HG03196 (cell line): ENCODE measurements around the gene NR5A1.

Experiments used
- ATAC-seq: cut with Tn5 transposase; IDR thresholded peaks from one replicate; pipeline ENCODE4 v1.9.1; 2021; ENCODE audit not compliant: unreplicated experiment

Gene NR5A1

DNA sequence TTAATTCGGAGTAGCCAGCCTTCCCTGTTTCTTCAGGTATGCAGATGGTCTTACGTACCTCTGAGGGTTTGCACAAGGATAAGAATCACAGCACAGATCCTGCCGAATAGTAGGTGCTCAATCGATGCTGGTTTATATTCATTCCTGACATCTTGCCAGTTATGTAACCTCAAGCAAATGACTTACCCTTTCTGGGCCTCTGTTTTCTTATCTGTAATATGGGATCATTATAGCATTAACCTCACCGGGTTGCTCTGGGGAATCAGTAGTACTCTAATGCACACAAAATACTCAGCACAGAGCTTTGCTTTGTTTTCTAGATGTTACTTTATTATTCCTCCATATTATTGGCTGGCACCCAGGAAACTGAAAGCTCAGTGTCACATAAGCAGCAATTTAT is 7.7 kb upstream of the NR5A1 start:
- no peak for ATAC-seq

DNA sequence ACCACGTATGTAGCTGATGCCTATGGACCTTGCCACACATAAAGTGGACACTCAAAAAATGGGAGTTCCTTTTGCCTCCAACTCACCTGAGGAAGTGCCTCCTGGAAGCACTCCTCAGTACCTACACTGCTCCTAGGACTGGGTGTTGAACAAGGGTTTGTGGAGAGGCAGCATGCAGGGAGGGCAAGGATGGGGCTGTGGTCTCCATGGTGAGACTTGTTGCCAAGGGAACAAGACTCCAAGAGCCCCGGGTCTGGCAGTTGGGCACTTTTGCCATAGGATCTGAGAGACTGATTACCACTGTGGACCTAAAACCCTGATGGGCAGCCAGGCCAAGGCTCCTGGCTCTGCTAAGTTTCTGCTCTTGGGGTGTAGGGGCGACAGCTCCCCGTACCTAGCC is 6.9 kb upstream of the NR5A1 start:
- no peak for ATAC-seq

DNA sequence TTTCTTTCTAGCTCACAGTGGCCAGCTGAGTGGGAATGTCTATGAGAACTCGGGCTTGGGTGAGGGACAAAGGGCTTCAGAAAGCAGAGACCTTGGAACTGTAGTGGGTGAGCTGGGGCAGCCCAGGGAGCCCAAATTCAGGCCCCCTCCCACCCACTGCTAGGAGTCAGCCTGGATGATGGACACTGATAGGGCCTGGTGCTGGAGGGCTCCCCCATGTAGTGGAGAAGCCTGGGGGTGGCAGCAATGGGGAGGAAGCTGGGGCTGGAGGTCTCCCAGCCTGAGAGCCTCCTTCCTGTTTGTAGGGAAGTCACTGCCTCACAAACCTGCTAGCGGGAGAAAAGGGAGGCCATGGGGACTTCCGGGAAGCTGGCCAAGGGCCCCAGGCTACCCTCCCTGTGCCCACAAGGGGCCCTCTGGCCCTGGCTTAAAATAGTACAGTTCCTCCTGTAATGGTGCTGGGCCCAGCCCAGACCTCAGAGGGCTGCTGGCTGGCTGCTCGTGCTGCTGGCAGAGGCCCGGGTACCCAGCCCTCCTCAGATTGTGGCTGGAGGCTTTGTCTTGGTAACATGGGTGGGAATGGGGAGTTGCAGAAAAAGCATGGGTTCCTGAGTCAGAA is 6.3 kb upstream of the NR5A1 start:
- ATAC-seq = no peak

DNA sequence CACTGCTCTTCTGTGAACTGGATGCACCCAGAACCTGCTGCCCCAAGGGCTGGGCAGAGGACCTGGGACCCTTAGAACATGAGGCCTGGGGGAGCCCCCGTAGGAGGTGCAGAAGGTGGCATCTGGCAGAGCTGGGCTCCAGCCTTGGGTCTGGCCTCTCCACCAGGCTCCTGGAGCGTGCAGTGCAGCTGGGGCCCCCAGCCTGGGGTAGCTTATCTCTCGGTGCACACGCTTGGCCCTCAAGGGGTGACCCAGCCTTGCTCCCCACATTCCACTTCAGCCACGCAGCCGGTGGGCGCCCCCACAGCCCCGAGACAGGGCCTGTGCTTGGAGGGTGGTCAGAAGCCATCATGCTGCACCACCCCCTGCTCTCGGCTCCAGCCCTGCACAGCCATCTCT is 5.6 kb upstream of the NR5A1 start:
- ATAC-seq = no peak

DNA sequence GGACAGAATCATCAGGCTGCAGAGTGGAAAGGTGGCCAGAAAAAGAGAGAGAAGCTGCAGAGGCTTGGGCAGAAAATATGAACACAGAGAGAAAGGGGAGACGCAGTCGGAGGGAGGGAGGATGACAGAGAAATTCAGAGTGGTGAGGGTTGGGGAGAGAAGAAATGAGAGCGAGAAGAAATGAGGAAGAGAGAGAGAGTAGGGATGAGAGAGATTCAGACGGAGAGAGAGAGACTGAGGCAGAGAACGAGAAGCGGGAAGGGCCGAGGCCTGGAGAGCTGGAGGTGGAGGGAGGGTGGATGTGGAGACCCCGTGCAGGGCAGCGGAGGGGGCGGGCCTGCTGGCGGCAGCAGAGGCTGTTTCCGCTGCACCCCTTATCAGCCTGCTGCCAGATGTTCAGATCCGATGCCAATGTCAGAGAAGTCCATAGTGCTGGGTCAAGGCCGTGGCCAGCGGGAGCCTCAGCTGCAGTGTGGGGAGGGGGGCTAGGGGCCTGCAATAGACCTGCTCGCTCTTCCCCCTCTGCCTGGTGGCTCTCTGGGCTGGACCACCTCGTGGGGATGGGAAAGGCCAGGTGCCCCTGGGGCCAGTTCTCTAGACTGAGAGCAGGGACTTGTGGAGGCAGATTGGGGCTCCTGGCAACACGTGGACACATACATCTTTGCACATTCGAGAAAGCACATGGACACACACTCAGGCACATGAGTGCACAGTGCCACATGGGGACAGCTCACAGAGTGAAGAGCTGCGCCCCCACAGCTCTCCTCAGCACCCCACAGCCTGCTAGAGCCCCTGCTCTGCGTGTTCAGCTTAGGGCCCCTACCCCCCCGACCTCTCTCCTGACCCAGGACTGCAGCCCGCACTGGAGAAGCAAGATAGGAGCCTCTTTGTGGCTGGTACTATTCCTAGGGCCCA is 4.9 kb upstream of the NR5A1 start:
- ATAC-seq = no peak

DNA sequence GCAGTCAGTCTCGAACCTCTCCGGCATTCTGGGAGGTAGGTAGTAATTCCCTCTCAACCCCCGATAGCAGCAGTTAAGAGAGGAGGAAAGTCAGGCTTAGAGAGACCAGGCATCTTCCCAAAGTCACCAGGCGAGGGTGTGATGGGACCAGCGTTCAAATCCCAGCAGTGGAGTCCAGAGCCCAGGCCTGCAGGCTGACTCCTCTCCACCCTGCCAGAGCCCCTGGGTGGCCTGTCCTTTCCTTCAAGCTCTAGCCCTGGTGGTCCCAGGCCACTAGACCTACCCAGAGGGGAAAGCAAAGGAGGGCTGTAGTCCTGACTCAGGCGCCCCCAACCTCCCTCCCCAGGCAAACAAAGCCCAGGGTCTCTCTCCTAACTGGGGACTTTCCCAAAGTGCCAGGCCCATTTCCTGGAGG is 4.2 kb upstream of the NR5A1 start:
- ATAC-seq = no peak

DNA sequence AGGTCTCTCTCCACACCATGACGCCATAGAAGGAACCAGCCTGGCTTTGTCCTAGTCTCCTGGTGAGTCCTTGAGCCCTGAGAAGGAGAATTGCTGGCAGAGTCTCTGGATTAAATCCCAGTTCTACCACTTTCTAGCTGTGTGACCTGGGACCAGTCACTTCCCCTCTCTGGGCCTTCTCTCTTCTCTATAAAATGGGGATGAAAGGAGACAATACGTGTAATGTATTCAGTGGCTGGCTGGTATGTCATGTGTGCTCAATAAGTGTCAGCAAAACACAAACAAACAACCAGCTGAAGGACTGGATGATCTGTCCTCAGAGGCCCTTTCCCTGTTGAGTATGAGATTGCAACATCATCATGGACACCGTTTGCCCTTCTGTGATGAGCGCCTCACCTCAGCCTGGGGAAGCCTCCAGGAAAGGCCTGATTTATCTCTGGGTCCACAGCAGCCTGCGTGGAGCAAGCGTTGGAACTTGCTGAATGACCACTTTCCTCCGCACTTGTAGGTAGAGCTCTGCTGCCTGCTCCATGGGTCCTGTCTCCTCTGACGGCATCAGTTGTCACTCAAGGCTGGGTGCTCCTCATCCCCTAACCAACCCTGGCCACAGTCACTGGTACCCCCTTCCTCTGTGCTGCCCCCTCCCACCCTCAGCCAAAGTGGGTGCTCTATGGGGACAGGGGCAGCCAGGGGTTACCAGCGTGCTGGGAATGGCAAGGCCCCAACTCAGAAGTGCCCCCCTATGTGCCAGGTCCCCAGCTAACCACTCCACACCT is 3.6 kb upstream of the NR5A1 start:
- ATAC-seq = no peak

DNA sequence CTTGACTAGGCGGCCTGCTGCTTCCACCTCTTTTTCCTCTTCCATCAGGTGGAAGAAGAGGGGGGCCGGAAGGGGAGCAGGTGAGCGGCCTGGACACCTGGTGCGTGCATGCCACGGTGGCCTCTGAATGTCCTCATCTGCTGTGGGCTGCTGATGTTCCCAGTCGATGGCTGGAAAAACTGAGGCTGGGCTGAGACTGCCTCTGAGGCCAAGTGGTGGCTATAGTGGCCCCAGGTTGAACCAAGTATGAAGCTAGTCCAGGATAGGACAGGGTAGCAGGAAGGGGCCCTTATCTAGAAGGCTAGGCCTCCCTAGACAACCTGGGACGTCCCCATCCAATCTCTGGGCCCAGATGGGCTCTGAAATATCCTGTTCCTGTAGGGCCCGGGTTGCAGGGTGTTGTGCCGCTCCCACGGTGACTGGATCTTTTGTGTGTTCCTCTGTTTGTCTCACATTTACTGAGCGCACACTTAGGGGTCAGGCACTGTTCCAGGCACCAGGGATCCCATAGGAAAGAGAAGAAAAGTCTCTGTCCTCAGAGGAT is 753 bp upstream of the NR5A1 start:
- ATAC-seq = no peak

DNA sequence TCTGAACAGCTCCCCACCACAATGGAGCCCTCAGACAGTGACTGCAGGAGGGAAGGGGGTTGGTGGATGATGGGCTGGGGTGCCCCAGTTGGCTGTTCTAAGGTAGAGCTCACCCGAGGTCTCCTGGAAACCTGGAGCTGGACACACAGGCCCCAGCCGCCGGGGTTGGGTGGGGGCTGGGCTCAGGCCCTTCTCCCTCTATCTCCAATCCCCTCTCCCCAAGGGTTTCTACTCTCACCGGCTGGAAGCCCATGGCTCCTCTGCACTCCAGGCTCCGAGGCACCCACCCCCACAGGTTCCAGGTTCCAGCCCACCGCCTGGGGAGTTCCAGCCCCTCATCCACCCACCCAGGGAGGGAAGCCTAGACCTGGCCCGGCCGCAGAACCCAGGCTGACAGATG is 766 bp downstream of the NR5A1 start:
- ATAC-seq = no peak

DNA sequence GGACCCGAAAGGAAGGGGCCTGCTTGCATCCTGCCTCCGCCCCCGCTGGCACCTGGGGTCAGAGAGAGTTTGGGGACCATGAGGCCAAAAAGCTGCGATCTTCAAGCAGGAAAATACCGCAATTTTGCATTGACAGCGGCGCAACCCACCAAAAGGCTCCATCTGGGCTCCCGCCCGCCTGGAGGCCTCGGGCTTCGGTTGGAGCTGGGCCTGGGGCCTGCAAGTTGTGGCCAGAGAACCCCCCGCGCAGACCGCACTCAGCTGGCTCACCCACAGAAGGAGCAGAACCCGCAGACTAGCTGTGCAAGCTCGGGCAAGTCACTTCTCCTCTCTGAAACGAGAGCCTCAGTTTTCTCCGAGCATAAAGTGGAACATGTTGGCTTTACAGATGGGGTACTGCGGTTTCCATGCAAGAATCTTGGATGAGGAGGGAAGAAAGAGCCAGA is 1.3 kb downstream of the NR5A1 start:
- no peak for ATAC-seq

DNA sequence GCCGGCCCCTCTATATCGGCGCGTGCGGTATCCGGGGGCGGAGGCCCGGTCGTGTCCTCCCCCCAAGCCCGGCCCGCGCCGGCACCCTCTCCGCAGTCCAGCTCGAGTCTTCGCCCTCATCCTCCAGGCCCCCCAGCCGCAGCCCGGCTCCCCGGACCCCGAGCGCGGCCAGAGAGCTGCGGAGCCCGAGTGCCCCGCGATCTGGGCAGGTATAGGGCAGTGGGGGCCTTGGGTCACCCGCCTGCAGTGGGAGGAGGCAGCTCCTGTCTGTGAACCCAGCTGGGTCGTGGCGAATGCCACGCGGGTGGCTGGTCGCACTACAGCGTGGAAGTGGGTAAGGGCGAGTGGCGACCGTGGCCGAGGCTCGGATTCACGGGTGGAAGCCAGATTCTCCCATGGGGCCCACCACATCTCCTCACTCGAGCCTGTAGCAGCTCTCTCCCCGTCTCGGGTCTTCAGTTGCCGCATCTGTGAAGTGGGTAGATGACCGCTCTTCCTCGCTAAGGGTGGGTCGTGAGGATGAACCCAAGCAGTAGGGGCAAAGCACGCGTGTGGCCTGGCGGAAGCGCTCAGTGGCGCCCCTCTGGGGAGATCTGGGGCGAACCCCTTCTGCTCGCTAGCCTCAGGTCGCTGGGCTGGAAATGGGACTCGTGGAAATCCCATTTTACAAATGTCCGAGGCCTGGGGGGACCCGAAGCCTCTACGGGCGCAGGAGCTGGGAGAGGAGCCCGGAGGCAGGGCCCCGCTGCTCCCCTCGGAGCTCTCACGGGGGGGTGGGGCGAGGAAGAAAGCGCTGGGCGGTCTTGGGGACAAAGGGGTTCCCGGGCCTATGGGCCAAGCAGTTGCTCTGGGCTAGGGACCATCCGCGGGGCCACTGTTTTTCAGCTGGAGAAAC is 1.9 kb downstream of the NR5A1 start:
- ATAC-seq = no peak

DNA sequence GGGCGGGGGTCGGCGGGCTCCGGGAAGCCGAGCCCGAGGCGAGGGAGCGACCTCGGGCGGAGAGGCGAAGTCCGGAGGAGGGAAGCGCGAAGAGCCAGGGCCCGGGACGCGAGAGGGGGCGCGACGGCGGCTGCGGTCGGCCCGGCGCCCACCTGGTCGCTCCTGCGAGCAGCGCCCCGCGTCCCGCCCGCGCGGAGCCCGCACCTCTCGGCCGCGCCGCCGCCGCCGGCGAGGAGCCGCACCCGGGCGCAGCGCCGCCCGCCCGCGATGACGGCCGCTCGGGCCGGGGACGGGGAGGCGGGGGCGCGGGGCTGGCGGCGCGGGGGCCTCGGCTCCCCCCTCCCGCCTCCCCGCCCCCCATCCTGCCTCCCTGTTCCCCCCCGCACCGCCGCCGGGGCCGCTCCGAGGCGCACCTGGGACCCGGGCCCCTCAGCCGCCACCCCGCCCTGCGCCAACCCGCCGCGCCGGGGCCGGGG is 2.6 kb downstream of the NR5A1 start:
- ATAC-seq = no peak

DNA sequence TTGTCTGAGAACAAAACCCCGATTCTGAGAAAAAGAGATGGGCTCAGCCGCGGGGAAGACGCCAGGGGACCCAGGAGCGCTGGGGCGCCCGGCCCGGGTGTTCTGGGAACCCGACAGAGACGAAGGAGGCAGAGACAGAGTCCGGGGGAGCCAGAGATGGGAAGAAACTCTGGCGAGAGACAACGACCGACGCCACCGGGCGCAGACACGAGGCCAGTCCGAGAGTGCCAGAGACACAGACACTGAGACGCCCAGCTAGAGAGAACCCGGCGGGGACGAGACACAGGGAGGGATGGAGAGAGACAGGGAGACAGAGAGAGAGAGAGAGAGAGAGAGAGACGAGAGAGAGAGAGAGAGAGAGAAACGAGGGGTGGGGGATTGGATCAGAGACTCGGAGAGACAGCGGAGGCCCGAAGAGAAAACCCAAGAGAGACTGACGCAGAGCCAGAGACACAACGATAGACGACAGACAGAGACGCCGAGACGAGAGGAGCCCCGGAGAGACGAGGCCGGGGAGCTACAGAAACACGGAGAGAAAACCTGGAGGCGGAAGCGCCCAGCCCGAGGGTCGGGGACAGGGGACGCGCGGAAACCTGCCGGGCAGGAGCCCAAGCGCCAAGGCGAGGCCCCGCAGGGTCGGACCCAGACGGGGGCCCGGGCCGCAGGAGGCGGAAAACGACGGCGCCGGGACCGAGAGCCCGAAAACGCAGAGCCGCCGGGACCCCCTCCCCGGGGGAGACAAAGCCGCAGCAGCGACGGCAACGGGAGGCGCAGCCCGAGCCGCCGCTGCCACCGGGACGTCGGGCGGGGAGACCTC is 3.3 kb downstream of the NR5A1 start:
- no peak for ATAC-seq

DNA sequence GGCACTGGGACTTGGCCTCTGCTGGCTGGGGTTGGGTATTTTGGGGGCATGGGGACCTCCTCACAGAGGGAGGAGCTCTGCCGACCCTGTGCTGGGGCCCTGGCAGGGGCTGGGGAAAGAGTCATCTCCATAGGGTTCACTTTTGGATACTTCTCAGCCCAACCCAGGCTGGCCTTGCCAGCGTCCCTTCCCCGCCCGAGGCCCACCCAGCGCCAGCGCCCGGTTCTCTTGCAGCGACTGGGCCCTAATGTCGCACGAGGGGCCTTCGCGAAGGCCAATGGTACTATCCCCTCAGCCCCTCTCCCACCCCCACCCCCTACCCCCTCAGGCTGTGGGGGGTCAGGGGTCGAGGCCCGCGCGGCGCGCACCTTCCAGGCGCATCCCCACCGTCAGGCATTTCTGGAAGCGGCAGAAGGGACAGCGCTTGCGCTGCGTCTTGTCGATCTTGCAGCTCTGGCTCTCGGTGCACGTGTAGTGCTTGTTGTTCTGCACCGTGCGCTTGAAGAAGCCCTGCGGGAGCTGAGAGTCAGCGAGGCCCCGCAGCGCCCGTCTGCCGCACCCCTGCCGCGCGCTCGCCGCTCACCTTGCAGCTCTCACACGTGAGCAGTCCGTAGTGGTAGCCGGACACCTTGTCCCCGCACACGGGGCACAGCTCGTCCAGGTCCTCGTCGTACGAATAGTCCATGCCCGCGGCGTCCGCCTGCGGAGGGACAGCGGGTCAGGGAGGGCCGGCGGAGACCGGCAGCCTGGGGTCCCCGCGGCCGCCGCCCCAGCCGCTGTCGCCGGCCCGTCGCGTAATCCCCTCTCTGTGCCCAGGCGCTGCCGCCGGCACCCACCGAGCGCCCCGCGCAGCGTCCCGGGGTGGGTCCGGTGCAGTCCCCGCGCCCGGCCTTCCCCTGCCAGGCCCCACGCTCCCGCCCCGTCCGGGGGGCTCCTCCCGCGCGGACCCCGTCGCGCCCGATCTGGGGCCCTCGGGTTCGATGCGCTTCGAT is 4.2 kb downstream of the NR5A1 start:
- no peak for ATAC-seq

DNA sequence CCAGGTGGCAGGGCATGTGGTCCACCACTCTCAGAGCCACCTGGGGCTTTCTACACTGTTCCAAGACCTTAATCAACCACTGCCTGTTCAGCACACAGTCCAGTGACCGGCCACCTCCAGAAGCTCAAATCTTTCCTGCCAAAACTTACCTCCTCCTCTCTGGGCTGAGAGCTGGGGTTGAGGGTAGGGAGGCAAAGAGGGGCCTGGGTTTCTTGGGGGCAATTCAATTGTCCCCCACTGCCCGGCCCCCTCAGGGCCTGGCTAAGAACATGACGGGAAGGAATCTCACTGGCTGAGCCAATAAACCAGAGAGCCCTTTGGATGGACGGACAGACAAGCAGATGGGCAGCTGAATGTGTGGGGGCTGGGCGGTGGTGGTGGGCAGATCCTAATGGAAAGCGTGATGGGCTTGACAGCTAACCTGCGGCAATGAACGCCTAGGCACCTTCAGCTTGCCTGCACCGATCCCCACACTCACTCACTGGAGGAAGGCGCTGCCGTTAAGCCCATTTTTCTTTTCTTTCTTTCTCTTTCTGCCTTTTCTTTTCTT is 5.4 kb downstream of the NR5A1 start:
- no peak for ATAC-seq

DNA sequence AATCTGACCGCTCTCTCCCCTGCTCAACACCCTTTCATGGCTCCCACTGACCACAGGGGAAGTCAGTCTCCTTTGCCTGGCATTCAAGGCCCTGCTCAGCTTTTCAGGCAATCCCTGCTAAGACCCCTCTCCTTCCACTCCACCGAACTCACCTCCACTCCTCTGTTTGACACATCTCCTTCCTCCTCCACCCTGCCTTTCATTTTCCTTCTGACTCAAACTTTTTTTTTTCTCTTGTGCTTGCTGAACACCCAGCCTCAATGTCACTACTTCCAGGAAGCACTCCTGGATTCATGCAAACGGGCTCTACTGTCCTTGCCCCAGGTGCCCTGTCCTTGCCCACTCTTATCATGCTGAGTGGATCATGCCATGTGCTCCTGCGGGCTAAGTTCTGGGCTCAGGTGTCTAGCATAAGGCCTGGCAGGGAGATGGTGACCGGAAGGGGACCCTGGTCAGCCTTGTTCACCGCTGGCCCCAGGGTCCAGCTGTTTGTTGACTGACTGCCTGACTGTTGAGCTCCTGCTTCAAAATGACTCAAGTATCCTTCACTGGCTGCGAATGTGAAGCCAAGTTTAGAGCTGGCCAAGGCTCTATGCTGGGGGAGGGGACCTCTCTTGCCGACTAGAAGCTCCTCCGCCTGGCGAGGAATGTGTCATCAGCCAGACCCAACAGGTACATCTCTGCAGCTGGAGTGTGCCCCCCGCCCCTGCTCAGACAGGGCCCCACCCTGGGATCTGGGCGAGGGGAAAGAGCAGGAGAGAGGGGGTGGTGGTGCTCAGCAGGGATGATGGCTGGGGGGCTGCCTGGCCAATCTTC is 6.2 kb downstream of the NR5A1 start:
- no peak for ATAC-seq
